GM12801 (cell line): Measurements from ENCODE around the gene HEMGN.

Experiments used
- TF ChIP-seq, protein P1 (sequence below): IDR thresholded peaks from one replicate; pipeline ENCODE4 v1.5.1; 2011; ENCODE audit warnings: control low read depth; ENCODE audit not compliant: insufficient read length; ENCODE audit errors: extremely low read depth

The HEMGN gene

DNA sequence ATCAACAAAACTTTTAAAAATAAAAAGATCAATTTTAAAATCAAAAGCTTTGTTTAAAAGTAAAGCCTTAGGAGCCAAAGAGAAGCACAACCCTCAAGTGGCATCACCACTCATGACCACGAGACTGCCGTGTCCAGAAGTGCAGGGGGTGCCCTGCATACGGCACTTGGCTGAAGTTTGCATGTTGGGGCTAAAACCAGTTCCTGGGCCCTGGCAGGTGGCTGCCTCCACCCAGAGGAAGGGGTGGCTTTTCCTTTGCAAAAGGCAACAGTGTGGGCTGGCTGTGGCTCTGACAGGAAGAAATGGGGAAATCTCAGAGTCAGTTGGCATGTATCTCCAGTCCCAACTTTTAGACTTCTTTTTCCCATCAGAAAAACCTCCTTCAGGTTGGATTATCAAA lies 30.9 kb downstream of the HEMGN start:
- TF ChIP-seq, protein P1, sequence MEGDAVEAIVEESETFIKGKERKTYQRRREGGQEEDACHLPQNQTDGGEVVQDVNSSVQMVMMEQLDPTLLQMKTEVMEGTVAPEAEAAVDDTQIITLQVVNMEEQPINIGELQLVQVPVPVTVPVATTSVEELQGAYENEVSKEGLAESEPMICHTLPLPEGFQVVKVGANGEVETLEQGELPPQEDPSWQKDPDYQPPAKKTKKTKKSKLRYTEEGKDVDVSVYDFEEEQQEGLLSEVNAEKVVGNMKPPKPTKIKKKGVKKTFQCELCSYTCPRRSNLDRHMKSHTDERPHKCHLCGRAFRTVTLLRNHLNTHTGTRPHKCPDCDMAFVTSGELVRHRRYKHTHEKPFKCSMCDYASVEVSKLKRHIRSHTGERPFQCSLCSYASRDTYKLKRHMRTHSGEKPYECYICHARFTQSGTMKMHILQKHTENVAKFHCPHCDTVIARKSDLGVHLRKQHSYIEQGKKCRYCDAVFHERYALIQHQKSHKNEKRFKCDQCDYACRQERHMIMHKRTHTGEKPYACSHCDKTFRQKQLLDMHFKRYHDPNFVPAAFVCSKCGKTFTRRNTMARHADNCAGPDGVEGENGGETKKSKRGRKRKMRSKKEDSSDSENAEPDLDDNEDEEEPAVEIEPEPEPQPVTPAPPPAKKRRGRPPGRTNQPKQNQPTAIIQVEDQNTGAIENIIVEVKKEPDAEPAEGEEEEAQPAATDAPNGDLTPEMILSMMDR: no peak

DNA sequence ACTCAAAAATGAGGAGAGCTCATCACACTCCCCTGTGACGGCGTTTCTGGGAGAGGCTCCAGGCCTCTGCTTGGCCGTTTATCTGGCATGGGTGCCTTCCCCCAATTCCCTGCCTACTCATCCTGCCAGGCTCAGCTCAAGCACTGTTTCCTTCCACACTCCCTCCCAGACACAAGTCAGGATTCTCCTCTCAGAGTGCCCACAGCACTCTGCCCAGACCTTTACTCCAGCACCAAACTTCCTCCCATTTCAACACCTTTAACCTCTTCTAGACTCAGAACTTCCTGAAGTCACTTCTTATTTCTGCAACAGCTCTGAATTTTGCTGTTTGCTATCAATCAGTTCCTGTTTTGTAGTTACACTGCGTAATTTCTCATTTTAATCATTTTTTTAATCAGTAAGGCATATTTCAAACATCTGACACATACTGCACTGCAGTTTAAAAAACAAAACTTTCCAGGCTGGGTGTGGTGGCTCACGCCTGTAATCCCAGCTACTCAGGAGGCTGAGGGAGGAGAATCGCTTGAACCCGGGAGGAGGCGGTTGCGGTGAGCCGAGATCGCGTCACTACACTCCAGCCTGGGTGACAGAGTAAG lies 31.6 kb downstream of the HEMGN start:
- TF ChIP-seq, protein P1: no peak

DNA sequence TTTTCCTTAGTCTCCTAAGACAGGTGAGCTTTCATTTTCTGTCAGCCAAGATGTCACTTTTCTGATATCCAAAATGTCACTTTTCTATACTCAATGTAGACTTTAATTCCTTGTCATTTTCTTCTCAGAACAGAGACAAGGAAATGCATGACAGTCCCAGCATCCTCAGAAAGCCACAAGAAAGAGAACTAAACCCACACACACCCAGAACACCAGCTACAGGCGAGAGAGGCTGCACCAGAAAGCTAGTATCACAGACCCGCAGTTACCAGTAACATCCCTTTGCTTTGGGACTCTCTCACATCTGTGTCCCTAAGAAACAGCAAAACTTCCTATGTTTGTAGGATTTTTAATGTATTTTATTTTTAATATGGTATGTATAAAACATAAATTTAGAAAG lies 32.7 kb downstream of the HEMGN start:
- TF ChIP-seq, protein P1: no peak

DNA sequence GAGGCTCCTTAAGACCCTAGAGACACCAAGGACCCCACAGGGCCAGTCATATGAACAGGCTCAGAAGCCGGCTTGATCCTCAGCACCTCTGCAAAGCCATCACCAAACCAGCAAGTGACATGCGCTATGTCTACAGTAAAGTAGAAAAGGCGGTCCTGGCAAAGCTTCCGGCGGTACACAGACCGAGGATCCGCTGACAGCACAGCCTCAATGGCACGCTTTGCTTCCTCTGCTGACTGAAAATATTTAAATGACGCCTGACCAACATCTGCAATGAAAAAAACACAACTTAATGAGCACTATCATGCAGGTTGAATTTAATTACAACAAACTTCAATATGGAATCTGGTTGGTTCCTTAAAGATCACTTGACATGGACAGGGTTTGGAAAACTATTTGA lies 33.2 kb downstream of the HEMGN start:
- TF ChIP-seq, protein P1: no peak

DNA sequence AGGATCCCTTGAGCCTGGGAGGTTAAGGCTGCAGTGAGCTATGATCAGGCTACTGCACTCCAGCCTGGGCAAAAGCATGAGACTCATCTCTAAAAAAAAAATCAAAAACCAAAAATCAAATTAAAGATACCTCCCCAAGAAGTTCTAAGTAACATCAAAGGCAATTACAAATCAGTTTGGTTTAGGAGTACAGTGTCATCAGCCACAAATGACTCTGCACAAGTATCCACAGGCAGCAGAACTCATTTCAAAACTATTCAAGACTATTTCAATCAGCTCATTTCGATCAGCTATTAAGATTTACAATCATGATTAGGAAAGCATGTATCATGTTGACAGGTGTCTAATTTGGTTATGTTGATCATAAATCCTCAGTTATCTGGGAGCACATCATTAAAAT lies 34.8 kb downstream of the HEMGN start:
- TF ChIP-seq, protein P1: no peak

DNA sequence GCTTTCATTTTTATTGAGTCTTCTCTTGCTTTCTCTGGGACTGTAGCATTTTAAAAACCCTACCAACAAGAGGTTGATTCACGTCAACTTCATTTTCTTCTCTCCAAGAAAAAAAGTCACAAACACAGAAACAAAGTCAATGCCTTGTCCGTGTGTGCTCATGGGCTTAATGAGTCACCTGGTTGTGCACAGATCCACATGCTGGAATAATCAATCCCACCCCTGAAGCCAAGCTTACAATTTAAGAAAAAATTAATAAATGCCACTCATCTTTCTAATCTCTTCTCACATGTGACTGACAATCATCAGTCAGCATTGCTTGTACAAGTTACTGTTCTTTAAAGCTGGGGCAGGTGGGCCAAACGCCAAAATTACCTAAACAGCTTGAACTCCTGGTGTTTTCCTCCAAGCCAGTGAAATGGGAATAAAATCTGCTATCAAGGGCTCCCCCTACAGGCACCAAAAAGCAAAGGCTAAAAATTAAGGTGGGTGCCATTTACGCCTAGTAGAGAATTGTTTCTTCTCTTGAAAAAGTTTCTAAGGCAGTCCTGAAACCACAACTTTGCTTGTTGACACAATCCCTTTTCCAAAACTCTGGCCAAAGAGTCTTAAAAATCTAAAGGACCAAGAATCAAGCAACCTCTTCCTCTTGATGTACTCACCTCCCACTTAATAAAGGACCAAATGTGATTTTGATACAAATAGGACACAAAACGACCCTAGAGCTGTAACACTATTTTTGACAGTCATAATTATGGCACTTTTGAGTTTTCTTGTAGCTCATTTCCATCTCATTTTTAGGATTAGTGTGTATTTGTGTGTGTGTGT lies 37.0 kb downstream of the HEMGN start:
- TF ChIP-seq, protein P1: no peak

DNA sequence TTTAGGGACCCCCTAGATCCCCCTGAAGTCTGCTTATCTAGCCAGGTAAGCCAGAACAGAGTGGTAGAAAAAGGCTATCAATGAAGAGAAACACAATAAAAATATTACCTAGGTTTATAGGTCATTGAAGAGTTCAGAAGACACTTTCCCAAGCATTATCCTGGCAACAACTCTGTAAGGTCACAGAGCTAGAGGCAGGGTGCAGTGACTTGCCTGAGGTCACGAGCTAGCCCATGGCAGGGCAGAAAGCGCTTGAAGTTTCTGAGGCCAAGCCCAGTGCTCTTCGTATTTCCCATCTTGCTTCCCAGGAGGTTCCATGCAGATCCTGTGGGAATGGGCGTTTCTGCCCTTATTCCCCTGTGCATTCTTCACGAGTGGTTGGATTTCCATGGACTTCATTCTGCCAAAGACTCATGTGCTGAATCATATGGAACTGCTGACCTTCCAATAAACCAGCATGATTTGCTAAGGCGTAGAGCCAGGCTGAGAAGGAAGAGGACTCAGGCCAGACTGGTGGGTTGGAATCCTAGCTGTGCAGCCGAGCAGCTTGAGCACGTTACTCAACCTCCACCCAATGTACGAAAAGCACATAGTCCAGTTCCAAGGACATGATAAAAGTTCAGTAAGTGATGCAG lies 37.8 kb downstream of the HEMGN start:
- TF ChIP-seq, protein P1: no peak
